ENCODE measurements around the gene TGFB2.

Gene TGFB2

GRCh38 chr1:218401998-218402785, 57.1 kb downstream of the TGFB2 start:
- TF ChIP-seq CTCF (IDR thresholded peaks at IDR 0.05; ENCODE audit: poor library complexity, severe bottlenecking) = no peak
- no peaks in the 10 kb centered on the region for H3K27me3 ChIP-seq (ENCODE audit: insufficient read depth, poor library complexity, severe bottlenecking)
- no peaks in the 10 kb centered on the region for H3K4me1 ChIP-seq (ENCODE audit: insufficient read depth, poor library complexity, severe bottlenecking)
- no peak overlapping the region for H3K27ac ChIP-seq (ENCODE audit: poor library complexity, severe bottlenecking)
- no peaks in the 10 kb centered on the region for H3K36me3 ChIP-seq (ENCODE audit: low read depth)
- no peaks in the 10 kb centered on the region for H3K9me3 ChIP-seq (ENCODE audit: severe bottlenecking)
- DNase-seq (ENCODE audit: low spot score) (no peak), ATAC-seq (ENCODE audit: low read depth) (no peak)
- H3K4me3 ChIP-seq (ENCODE audit: severe bottlenecking) = no peak overlapping the region

- Histone ChIP-seq H3K36me3 (ENCODE audit: low read depth) (no peaks in the 10 kb centered on the region), H3K27me3 (ENCODE audit: insufficient read depth, poor library complexity, severe bottlenecking) (no peaks in the 10 kb centered on the region), H3K4me1 (ENCODE audit: insufficient read depth, poor library complexity, severe bottlenecking) (no peaks in the 10 kb centered on the region), H3K9me3 (ENCODE audit: severe bottlenecking) (no peaks in the 10 kb centered on the region), H3K27ac (ENCODE audit: poor library complexity, severe bottlenecking) (no peak overlapping the region), H3K4me3 (ENCODE audit: severe bottlenecking) (no peak overlapping the region)
- TF ChIP-seq CTCF (IDR thresholded peaks at IDR 0.05; ENCODE audit: poor library complexity, severe bottlenecking) = no peak
- DNase-seq (ENCODE audit: low spot score) = no peak
- no peak for ATAC-seq (ENCODE audit: low read depth)
These were observed 57.6 kb downstream of the TGFB2 start for GRCh38 chr1:218402786-218403120.

GRCh38 chr1:218403300-218403699, 58.2 kb downstream of the TGFB2 start:
- Histone ChIP-seq H3K9me3 (ENCODE audit: severe bottlenecking) (no peaks in the 10 kb centered on the region), H3K27me3 (ENCODE audit: insufficient read depth, poor library complexity, severe bottlenecking) (no peaks in the 10 kb centered on the region), H3K4me3 (ENCODE audit: severe bottlenecking) (no peak overlapping the region), H3K36me3 (ENCODE audit: low read depth) (no peaks in the 10 kb centered on the region), H3K4me1 (ENCODE audit: insufficient read depth, poor library complexity, severe bottlenecking) (no peaks in the 10 kb centered on the region), H3K27ac (ENCODE audit: poor library complexity, severe bottlenecking) (no peak overlapping the region)
- ATAC-seq (ENCODE audit: low read depth) (no peak), DNase-seq (ENCODE audit: low spot score) (no peak)
- no peak for TF ChIP-seq CTCF (IDR thresholded peaks at IDR 0.05; ENCODE audit: poor library complexity, severe bottlenecking)

- TF ChIP-seq CTCF (IDR thresholded peaks at IDR 0.05; ENCODE audit: poor library complexity, severe bottlenecking) = no peak
- H3K4me1 ChIP-seq (ENCODE audit: insufficient read depth, poor library complexity, severe bottlenecking) = no peaks in the 10 kb centered on the region
- H3K9me3 ChIP-seq (ENCODE audit: severe bottlenecking) = no peaks in the 10 kb centered on the region
- no peak for ATAC-seq (ENCODE audit: low read depth)
- no peak overlapping the region for H3K4me3 ChIP-seq (ENCODE audit: severe bottlenecking)
- no peak for DNase-seq (ENCODE audit: low spot score)
- H3K27me3 ChIP-seq (ENCODE audit: insufficient read depth, poor library complexity, severe bottlenecking) = no peaks in the 10 kb centered on the region
- no peaks in the 10 kb centered on the region for H3K36me3 ChIP-seq (ENCODE audit: low read depth)
- H3K27ac ChIP-seq (ENCODE audit: poor library complexity, severe bottlenecking) = no peak overlapping the region
These were observed 62.5 kb downstream of the TGFB2 start for GRCh38 chr1:218407630-218408029.

GRCh38 chr1:218408135-218408534, 63.0 kb downstream of the TGFB2 start:
- H3K27me3 ChIP-seq (ENCODE audit: insufficient read depth, poor library complexity, severe bottlenecking) = no peaks in the 10 kb centered on the region
- TF ChIP-seq CTCF (IDR thresholded peaks at IDR 0.05; ENCODE audit: poor library complexity, severe bottlenecking) = no peak
- H3K36me3 ChIP-seq (ENCODE audit: low read depth) = no peaks in the 10 kb centered on the region
- no peaks in the 10 kb centered on the region for H3K9me3 ChIP-seq (ENCODE audit: severe bottlenecking)
- no peaks in the 10 kb centered on the region for H3K4me1 ChIP-seq (ENCODE audit: insufficient read depth, poor library complexity, severe bottlenecking)
- no peak for DNase-seq (ENCODE audit: low spot score)
- H3K27ac ChIP-seq (ENCODE audit: poor library complexity, severe bottlenecking) = no peak overlapping the region
- H3K4me3 ChIP-seq (ENCODE audit: severe bottlenecking) = no peak overlapping the region
- ATAC-seq (ENCODE audit: low read depth) = no peak
